Measurements from ENCODE around the gene IFI6. TPM values are rescaled to one million over a fixed set of nuclear protein-coding genes. Genes with fewer than 3 reads are reported as not detected.

Gene IFI6
- total and polyA plus RNA-seq, 2 donors (not counting 1 experiment from before 2014, with no cell fraction given) = 11.7 to 12.0 TPM

DNA sequence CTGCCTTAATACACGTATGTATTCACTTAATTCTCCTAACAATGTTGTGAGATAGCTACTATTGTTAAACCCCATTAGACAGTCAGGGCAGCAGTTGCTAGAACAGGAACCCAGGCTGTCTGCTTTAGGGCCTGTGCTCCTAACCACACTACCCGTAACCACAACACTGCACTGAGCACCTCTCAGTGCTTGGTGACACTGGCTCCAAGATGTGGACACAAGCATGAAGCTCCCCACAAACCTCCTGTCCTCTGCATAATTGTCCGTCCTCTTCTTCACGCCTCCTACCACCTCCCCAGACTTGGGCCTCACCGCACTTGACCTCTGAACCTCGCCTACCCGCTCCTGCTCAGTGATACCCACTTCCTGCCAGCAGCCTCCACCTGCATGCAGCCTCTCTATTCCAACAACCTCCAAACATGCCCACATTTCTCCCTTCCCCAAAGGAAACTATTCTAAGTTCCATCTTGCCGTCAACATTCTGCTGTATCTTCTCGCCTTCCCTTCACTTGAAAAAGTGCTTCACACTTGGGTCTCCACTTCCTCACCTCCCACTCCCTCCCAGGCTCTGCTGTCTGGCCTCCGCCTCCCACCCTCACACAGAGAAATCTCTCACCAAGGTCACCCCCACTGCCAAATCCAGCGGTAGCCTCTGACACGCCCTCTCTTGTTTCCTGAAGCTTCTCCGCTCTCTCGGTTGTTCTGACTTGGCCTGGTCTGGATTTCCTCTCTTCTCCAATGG lies 53.5 kb downstream of the IFI6 start:
- peaks cover 31% of the 10 kb centered on the region for H3K79me2 ChIP-seq (ENCODE audit: control insufficient read depth, insufficient read depth, low read length)
- Mint-ChIP-seq H3K27me3 (no peaks in the 10 kb centered on the region), H3K9me3 (ENCODE audit: insufficient read depth) (no peaks in the 10 kb centered on the region), H3K4me1 (peaks cover 43% of the 10 kb centered on the region), H3K27ac (peak overlapping the region; percentile 83), H3K4me3 (peak overlapping the region; percentile 23)
- CTCF ChIA-PET = interaction anchor here (0.6 to 20.3 kb wide), 10 partner anchors 9 to 527 kb away, joined by 3 to 473 read pairs (median 4); no protein-coding TSS in a partner anchor
- intact Hi-C loops (cut with micrococcal nuclease) = no loop called here
- 36% methylated on average over 14 of the region's 14 CpGs for WGBS (ENCODE audit: insufficient coverage)
- H3K27ac ChIP-seq (ENCODE audit: low read length in 2 of 2) = peak overlapping the region; percentile 39 to 55
- peak; percentile 82 for ATAC-seq (ENCODE audit: low read depth)
- POLR2A ChIA-PET = interaction anchor here (0.9 to 1.3 kb wide), 2 partner anchors 12 to 45 kb away, joined by 3 read pairs; no protein-coding TSS in a partner anchor
- TF ChIP-seq EZH2 (IDR thresholded peaks at IDR 0.05; ENCODE audit: borderline replicate concordance, insufficient read depth, low read depth, low read length, poor library complexity, severe bottlenecking) = no peak
- TF ChIP-seq, protein P1, sequence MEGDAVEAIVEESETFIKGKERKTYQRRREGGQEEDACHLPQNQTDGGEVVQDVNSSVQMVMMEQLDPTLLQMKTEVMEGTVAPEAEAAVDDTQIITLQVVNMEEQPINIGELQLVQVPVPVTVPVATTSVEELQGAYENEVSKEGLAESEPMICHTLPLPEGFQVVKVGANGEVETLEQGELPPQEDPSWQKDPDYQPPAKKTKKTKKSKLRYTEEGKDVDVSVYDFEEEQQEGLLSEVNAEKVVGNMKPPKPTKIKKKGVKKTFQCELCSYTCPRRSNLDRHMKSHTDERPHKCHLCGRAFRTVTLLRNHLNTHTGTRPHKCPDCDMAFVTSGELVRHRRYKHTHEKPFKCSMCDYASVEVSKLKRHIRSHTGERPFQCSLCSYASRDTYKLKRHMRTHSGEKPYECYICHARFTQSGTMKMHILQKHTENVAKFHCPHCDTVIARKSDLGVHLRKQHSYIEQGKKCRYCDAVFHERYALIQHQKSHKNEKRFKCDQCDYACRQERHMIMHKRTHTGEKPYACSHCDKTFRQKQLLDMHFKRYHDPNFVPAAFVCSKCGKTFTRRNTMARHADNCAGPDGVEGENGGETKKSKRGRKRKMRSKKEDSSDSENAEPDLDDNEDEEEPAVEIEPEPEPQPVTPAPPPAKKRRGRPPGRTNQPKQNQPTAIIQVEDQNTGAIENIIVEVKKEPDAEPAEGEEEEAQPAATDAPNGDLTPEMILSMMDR (IDR thresholded peaks at IDR 0.05) = no peak
- peak overlapping the region; percentile 55 for H3K4me2 ChIP-seq (replicated peaks; ENCODE audit: low read depth, low read length, poor library complexity, severe bottlenecking)
- H3K9ac ChIP-seq (ENCODE audit: low read length) = no peak overlapping the region
- no peak for DNase-seq
- peaks cover 32 to 61% of the 10 kb centered on the region in 2 donors for H3K4me1 ChIP-seq (ENCODE audit: control insufficient read depth in 2 of 2, insufficient read depth in 2 of 2, low read length in 2 of 2)
- H3K9me3 ChIP-seq (ENCODE audit: control extremely low read depth in 1 of 3, control insufficient read depth in 2 of 3, insufficient read depth in 1 of 3, low read length in 2 of 3) = no peaks in the 10 kb centered on the region
- peak overlapping the region; percentile 44 for H2AFZ ChIP-seq (ENCODE audit: insufficient read depth, low read depth, low read length, poor library complexity, severe bottlenecking)
- peaks cover 55% of the 10 kb centered on the region for H4K20me1 ChIP-seq (ENCODE audit: control insufficient read depth, insufficient read depth, low read length, poor library complexity, severe bottlenecking)
- H3K4me3 ChIP-seq (ENCODE audit: control extremely low read depth in 1 of 5, extremely low read depth in 1 of 5, insufficient read depth in 1 of 5, low read depth in 2 of 5, low read length in 4 of 5) = no peak overlapping the region
- H3K27me3 ChIP-seq (replicated peaks in 1 of 4; ENCODE audit: control extremely low read depth in 1 of 4, control insufficient read depth in 3 of 4, insufficient read depth in 4 of 4, low read length in 3 of 4) = no peaks in the 10 kb centered on the region
- peaks cover 5 to 81% of the 10 kb centered on the region in 2 experiments for H3K36me3 ChIP-seq (replicated peaks in 1 of 2; ENCODE audit: control extremely low read depth in 1 of 2, control insufficient read depth in 1 of 2, extremely low read depth in 1 of 2, insufficient read depth in 2 of 2, low read length in 1 of 2)

DNA sequence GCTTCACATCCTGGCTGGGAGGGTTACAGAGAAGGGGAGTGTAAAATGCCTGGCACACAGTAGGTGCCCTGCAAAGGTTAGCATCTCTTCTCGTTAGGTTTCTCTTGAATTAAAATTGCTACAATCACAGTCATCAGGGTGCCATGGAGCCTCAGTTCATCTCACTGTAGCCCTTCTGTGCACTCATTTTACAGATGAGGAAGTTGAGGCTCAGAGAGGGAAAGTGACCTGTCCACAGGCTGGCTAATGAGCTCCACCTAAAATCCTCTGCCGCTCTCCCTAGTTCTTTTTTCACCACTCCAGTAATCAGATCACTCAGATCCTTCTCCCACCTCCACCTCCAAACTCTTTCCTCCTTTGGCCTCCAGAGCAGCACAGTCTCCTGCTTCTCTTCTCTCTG lies 54.6 kb downstream of the IFI6 start:
- Mint-ChIP-seq H3K4me3 (no peak overlapping the region), H3K27me3 (no peaks in the 10 kb centered on the region), H3K4me1 (peaks cover 43% of the 10 kb centered on the region), H3K27ac (peak overlapping the region; percentile 83), H3K9me3 (ENCODE audit: insufficient read depth) (no peaks in the 10 kb centered on the region)
- POLR2A ChIA-PET = interaction anchor here (1.5 kb wide), 1 partner anchor 8 kb away, joined by 3 read pairs; no protein-coding TSS in a partner anchor
- Histone ChIP-seq H3K9me3 (ENCODE audit: control extremely low read depth in 1 of 3, control insufficient read depth in 2 of 3, insufficient read depth in 1 of 3, low read length in 2 of 3) (no peaks in the 10 kb centered on the region), H3K4me1 (ENCODE audit: control insufficient read depth in 2 of 2, insufficient read depth in 2 of 2, low read length in 2 of 2) (peaks cover 24 to 50% of the 10 kb centered on the region in 2 donors), H3K4me2 (replicated peaks; ENCODE audit: low read depth, low read length, poor library complexity, severe bottlenecking) (peak overlapping the region; percentile 55), H3K4me3 (ENCODE audit: control extremely low read depth in 1 of 5, extremely low read depth in 1 of 5, insufficient read depth in 1 of 5, low read depth in 2 of 5, low read length in 4 of 5) (no peak overlapping the region), H3K9ac (ENCODE audit: low read length) (no peak overlapping the region), H3K36me3 (replicated peaks in 1 of 2; ENCODE audit: control extremely low read depth in 1 of 2, control insufficient read depth in 1 of 2, extremely low read depth in 1 of 2, insufficient read depth in 2 of 2, low read length in 1 of 2) (peaks cover 5 to 80% of the 10 kb centered on the region in 2 experiments), H3K27me3 (replicated peaks in 1 of 4; ENCODE audit: control extremely low read depth in 1 of 4, control insufficient read depth in 3 of 4, insufficient read depth in 4 of 4, low read length in 3 of 4) (no peaks in the 10 kb centered on the region), H3K79me2 (ENCODE audit: control insufficient read depth, insufficient read depth, low read length) (peaks cover 31% of the 10 kb centered on the region), H3K27ac (ENCODE audit: low read length in 2 of 2) (peak overlapping the region in 1 of 2 donors; percentile 55), H4K20me1 (ENCODE audit: control insufficient read depth, insufficient read depth, low read length, poor library complexity, severe bottlenecking) (peaks cover 55% of the 10 kb centered on the region), H2AFZ (ENCODE audit: insufficient read depth, low read depth, low read length, poor library complexity, severe bottlenecking) (no peak overlapping the region)
- DNase-seq (no peak), ATAC-seq (ENCODE audit: low read depth) (no peak)
- WGBS (ENCODE audit: insufficient coverage) = 95% methylated on average over 2 of the region's 2 CpGs
- TF ChIP-seq, protein P1 (IDR thresholded peaks at IDR 0.05) = no peak
- intact Hi-C loops (cut with micrococcal nuclease) = no loop called here
- CTCF ChIA-PET = interaction anchor here (0.6 to 20.3 kb wide), 9 partner anchors 9 to 321 kb away, joined by 3 to 473 read pairs (median 4); no protein-coding TSS in a partner anchor

Measured in B cell (primary cell).